Activated CD4-positive, CD25-positive, alpha-beta regulatory T cell treated with anti-CD3 and anti-CD28 coated beads, Interleukin-2, amount 50 U/mL, for 16 hours (primary cell): ENCODE measurements around the gene SCN7A.
"Not testable (repeated sequence)": the region's sequence is repeated elsewhere in the genome, so short reads cannot be mapped to it uniquely, and the experiment has no call there.

Source experiments
- DNase-seq: peaks from one replicate; pipeline ENCODE4 v3.0.0-alpha.2; 2020; ENCODE audit warnings: low read depth, low spot score

Gene SCN7A

GRCh38 chr2:166360426-166360825 lies 133.6 kb downstream of the SCN7A start:
- no peak for DNase-seq

- not testable (repeated sequence) for DNase-seq
These were observed 136.1 kb downstream of the SCN7A start for GRCh38 chr2:166357950-166358321.

DNA sequence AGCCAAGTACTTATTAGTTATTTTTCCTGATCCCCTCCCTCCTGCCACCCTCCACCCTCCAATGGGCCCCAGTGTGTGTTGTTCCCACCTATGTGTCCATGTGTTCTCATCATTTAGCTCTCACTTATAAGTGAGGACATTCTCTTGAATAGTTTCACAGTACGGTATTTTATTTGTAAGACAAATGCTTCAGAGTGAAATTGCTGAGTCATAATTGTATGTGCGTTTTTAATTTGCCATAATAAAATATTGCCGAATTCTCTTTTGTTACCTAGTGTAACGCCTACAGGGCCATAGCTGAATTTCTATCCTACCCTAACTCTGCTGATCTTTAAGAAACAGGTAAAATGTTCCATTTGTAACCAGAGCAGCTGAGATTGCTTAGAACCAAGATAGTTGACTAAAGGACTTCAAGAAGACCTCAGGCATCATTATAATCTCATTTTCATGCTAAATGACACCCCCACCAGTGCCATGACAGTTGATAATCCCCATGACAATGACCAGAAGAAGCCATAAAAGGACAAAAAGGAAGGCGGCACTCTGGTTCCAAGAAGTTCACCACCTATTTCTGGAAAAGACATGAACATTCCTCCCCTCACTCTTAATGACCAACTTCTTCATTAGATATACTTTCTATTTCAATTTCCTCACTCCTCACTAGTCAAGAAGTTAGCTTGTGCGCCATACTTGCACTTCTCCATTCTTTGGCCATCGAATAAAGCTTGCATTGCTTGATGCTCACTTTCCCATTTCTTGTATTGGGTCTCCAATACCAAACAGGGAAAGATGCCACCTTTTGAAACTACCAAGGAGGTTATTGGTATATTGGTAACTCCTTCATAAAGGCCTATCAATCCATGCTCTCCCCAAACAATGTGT lies 136.7 kb downstream of the SCN7A start:
- no peak for DNase-seq
